ENCODE measurements around the gene CAMTA1.

- TF ChIP-seq CEBPB (IDR thresholded peaks at IDR 0.05; ENCODE audit: low read depth) (no peak), CTCF (IDR thresholded peaks at IDR 0.05 in 2 of 3, conservative IDR thresholded peaks at IDR 0.05 in 1 of 3; ENCODE audit: borderline replicate concordance in 1 of 3, insufficient read depth in 1 of 3, low read depth in 2 of 3, low read length in 2 of 3) (no peak), REST (IDR thresholded peaks at IDR 0.05; ENCODE audit: low read depth) (no peak), POLR2A (IDR thresholded peaks at IDR 0.05; ENCODE audit: borderline replicate concordance, extremely low read depth, insufficient read depth, insufficient read length) (no peak), ZNF274 (IDR thresholded peaks at IDR 0.05; ENCODE audit: low read depth, low read length) (no peak), JUND (IDR thresholded peaks at IDR 0.05) (no peak), POLR2AphosphoS5 (IDR thresholded peaks at IDR 0.05; ENCODE audit: low read depth, low read length) (no peak), EZH2phosphoT487 (IDR thresholded peaks at IDR 0.05; ENCODE audit: borderline replicate concordance) (no peak)
These were observed 171.4 kb downstream of the CAMTA1 start for GRCh38 chr1:6956488-6957159.

All from HCT116 (cell line).